HepG2 (cell line): Measurements from ENCODE around the gene SCFD1. TPM values are rescaled to one million over a fixed set of nuclear protein-coding genes. Genes with fewer than 3 reads are reported as not detected.

Experiments
- FOXM1 ChIP-seq: sonication (generic); formaldehyde crosslinking; IDR thresholded peaks from 2 replicates; pipeline ENCODE4 v1.5.0; 2020; ENCODE audit warnings: missing genetic modification reagents
- IKZF1 ChIP-seq: fragments of 450-650 bp; IDR thresholded peaks from 2 replicates; pipeline ENCODE4 v1.7.1; 2016
- MAFK ChIP-seq, 2 experiments: IDR thresholded peaks in 1 of 2; conservative IDR thresholded peaks in 1 of 2; 2 replicates each; pipeline ENCODE4 v1.6.1; 2011; ENCODE audit warnings: improper control_type of control experiment in 2 of 2, low read length in 2 of 2
- MED8 ChIP-seq: sonication (generic); formaldehyde crosslinking; IDR thresholded peaks from 2 replicates; pipeline ENCODE4 v1.8.1; 2023; ENCODE audit warnings: mild to moderate bottlenecking, missing genetic modification reagents; ENCODE audit not compliant: insufficient replicate concordance
- MEIS2 ChIP-seq: sonication (generic); formaldehyde crosslinking; IDR thresholded peaks from 2 replicates; pipeline ENCODE4 v1.9.0; 2021; ENCODE audit warnings: mild to moderate bottlenecking, missing genetic modification reagents
- NR2F6 ChIP-seq, 2 experiments: IDR thresholded peaks; 2 replicates each; pipeline ENCODE4 v1.6.1; 2016; ENCODE audit warnings: antibody characterized with exemption in 1 of 2, mild to moderate bottlenecking in 1 of 2
- TP53 ChIP-seq: sonication (generic); formaldehyde crosslinking; conservative IDR thresholded peaks from 2 replicates; pipeline ENCODE4 v1.4.0; 2020; ENCODE audit warnings: missing genetic modification reagents
- ZFP36 ChIP-seq: fragments of 150-350 bp; IDR thresholded peaks from 2 replicates; pipeline ENCODE4 v1.6.1; 2018; ENCODE audit warnings: borderline replicate concordance, low read length, low read depth; ENCODE audit not compliant: partially characterized antibody
- ZNF142 ChIP-seq: sonication (generic); formaldehyde crosslinking; IDR thresholded peaks from 2 replicates; pipeline ENCODE4 v1.4.0; 2020; ENCODE audit warnings: missing genetic modification reagents
- ZNF230 ChIP-seq: sonication (generic); formaldehyde crosslinking; IDR thresholded peaks from 2 replicates; pipeline ENCODE4 v1.4.0; 2020; ENCODE audit warnings: mild to moderate bottlenecking, missing genetic modification reagents
- ZNF547 ChIP-seq: sonication (generic); formaldehyde crosslinking; IDR thresholded peaks from 2 replicates; pipeline ENCODE4 v1.5.1; 2020; ENCODE audit warnings: mild to moderate bottlenecking, missing genetic modification reagents
- ZNF740 ChIP-seq: sonication (generic); formaldehyde crosslinking; IDR thresholded peaks from 2 replicates; pipeline ENCODE4 v1.4.0; 2020; ENCODE audit warnings: missing genetic modification reagents
- polyA plus RNA-seq, 8 experiments: library from polyadenylated mRNA; depleted of rRNA in 3 of 8; stranded (reverse) in 7 of 8; unstranded in 1 of 8; fragments of >200 nt; fragmentation: Illumina TruSeq in 4 of 8; extraction: Trizol in 4 of 8; gene quantifications; 2 replicates each; pipeline versions ENCODE4 v1.2.1 to v1.2.3, GENCODE V29; 2011 to 2016; ENCODE audit warnings: low read depth in 4 of 8, missing spikeins in 1 of 8, mixed read lengths in 1 of 8; ENCODE audit not compliant: insufficient read depth in 1 of 8
- total RNA-seq, 5 experiments: library from RNA; depleted of rRNA; stranded (reverse); fragments of >200 nt; fragmentation: Illumina TruSeq; extraction: Trizol; gene quantifications; 2 replicates each; pipeline ENCODE4 v1.2.3, GENCODE V29; 2016; ENCODE audit warnings: low read depth in 1 of 5
- TF ChIP-seq, protein P1 (sequence below): sonication (generic); formaldehyde crosslinking; IDR thresholded peaks from 2 replicates; pipeline ENCODE4 v1.9.0; 2021; ENCODE audit warnings: missing genetic modification reagents, borderline replicate concordance

The SCFD1 gene
- total and polyA plus RNA-seq, 2 of the 13 experiments (the other 11 are each of a cell fraction or from before 2014, with no cell fraction given) = 235 to 256 TPM

- peak; percentile 93; the same call in 1 of the 2 replicates for TF ChIP-seq ZNF142 (CRISPR knock-in tag)
- TF ChIP-seq ZNF740 = peak; percentile 79
- TF ChIP-seq ZFP36 = peak; percentile 100
- TF ChIP-seq ZNF547 = peak; percentile 96
- peak; percentile 39 for TF ChIP-seq NR2F6 (IDR thresholded peaks at IDR 0.05)
- peak; percentile 88 for TF ChIP-seq NR2F6 (CRISPR knock-in tag; IDR thresholded peaks at IDR 0.05)
- TF ChIP-seq MEIS2 (CRISPR knock-in tag) = peak; percentile 97
- peak; percentile 89 for TF ChIP-seq TP53 (CRISPR knock-in tag)
- peak; percentile 100 for TF ChIP-seq ZNF230 (CRISPR knock-in tag)
- TF ChIP-seq FOXM1 (CRISPR knock-in tag) = no peak
- TF ChIP-seq MAFK (conservative IDR thresholded peaks at IDR 0.05 in 1 of 2, IDR thresholded peaks at IDR 0.05 in 1 of 2; ENCODE audit: low read length in 2 of 2) = peak in 1 of 2 experiments; percentile 23; a peak in 1 of 4 replicates
- no peak for TF ChIP-seq IKZF1
- peak; percentile 93 for TF ChIP-seq MED8 (CRISPR knock-in tag)
- TF ChIP-seq, protein P1, sequence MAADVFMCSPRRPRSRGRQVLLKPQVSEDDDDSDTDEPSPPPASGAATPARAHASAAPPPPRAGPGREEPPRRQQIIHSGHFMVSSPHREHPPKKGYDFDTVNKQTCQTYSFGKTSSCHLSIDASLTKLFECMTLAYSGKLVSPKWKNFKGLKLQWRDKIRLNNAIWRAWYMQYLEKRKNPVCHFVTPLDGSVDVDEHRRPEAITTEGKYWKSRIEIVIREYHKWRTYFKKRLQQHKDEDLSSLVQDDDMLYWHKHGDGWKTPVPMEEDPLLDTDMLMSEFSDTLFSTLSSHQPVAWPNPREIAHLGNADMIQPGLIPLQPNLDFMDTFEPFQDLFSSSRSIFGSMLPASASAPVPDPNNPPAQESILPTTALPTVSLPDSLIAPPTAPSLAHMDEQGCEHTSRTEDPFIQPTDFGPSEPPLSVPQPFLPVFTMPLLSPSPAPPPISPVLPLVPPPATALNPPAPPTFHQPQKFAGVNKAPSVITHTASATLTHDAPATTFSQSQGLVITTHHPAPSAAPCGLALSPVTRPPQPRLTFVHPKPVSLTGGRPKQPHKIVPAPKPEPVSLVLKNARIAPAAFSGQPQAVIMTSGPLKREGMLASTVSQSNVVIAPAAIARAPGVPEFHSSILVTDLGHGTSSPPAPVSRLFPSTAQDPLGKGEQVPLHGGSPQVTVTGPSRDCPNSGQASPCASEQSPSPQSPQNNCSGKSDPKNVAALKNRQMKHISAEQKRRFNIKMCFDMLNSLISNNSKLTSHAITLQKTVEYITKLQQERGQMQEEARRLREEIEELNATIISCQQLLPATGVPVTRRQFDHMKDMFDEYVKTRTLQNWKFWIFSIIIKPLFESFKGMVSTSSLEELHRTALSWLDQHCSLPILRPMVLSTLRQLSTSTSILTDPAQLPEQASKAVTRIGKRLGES (CRISPR knock-in tag) = peak; percentile 70
These were observed at the start of gene SCFD1 (continued) for GRCh38 chr14:30621940-30622830.
